Activated B cell treated with CpG ODN at 0.5 μM for 24 hours (primary cell): ENCODE data around the gene ZNF431. TPM values are rescaled to one million over a fixed set of nuclear protein-coding genes. Genes with fewer than 3 reads are reported as not detected.
A peak's percentile ranks its signal among the peaks of the same experiment; 100 is the strongest.

Source experiments
- ATAC-seq: fragments of 200-7000 bp; cut with Tn5 transposase; one replicate; pipeline ENCODE4 v1.10.0; 2021; ENCODE audit warnings: low read depth, mild to moderate bottlenecking, moderate library complexity
- CTCF ChIA-PET: fragments of 350-600 bp; sonication (Branson Sonifier 250); formaldehyde crosslinking; loops from one replicate; lab custom pipeline; 2021; ENCODE audit warnings: antibody characterized with exemption; lab: Charles Lee
- POLR2A ChIA-PET: fragments of 350-600 bp; sonication (Branson Sonifier 250); formaldehyde crosslinking; loops from one replicate; lab custom pipeline; 2021; ENCODE audit warnings: antibody characterized with exemption; lab: Charles Lee
- DNase-seq: peaks from one replicate; pipeline ENCODE4 v3.0.0; 2022
- H3K27ac Mint-ChIP-seq: one replicate; pipeline ENCODE4 v1.8.0; 2020; ENCODE audit warnings: mixed read lengths
- H3K27me3 Mint-ChIP-seq: one replicate; pipeline ENCODE4 v1.8.0; 2021; ENCODE audit warnings: mixed read lengths
- H3K36me3 Mint-ChIP-seq: one replicate; pipeline ENCODE4 v1.8.0; 2021; ENCODE audit warnings: low read depth, mixed read lengths
- H3K4me1 Mint-ChIP-seq: one replicate; pipeline ENCODE4 v1.8.0; 2021; ENCODE audit warnings: mixed read lengths
- H3K4me3 Mint-ChIP-seq: one replicate; pipeline ENCODE4 v1.8.0; 2020; ENCODE audit warnings: mild to moderate bottlenecking, mixed read lengths
- H3K9me3 Mint-ChIP-seq: one replicate; pipeline ENCODE4 v1.8.0; 2020; ENCODE audit warnings: mixed read lengths
- intact Hi-C: fragments of 100-400 bp; cut with micrococcal nuclease; formaldehyde crosslinking; loops from one replicate; pipeline ENCODE4 v1.15.1; 2024
- total RNA-seq: library from RNA; stranded (reverse); gene quantifications from 2 replicates; pipeline ENCODE4 v1.2.3, GENCODE V29; 2022
- TF ChIP-seq, protein P1 (sequence below): fragments of 200-600 bp; IDR thresholded peaks from one replicate; pipeline ENCODE4 v1.8.0; 2022; ENCODE audit warnings: antibody characterized with exemption, mild to moderate bottlenecking

The ZNF431 gene
- 33.2 and 34.9 TPM in 2 replicates for total RNA-seq

DNA sequence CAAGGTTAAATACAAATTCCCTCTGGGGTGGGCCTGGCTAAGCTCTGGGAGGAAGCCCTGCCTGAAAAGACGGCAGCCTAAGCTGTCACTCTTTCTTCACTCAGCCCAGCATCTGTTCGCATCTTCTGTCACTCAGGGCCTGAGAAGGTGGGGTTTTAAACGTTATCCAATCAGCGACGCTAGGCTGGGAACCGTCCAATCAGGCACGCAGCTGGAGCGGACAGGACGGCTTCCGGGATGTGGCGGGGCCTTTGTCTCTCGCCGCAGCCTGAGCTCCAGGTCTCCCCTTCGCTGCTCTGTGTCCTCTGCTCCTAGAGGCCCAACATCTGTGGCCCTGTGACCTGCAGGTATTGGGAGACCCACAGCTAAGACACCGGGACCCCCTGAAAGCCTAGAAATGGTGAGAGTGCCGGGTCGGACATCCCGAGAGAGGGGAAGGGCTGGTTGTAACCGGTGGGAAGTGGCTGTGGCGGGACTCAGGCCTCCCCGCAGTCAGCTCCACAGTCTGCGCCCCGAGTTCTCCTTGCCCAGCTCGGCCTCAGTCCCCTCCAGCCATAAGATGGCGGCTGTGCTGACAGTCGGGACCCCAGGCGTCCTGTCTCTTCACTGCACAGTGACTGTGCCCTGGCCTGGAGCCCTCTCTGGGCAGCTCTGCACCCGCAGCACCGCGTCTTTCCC is at the start of gene ZNF431:
TSS of gene ZNF431 (plus strand) at position 254 of the 678 bp plus-strand sequence. CDS start at position 398, 144 bp downstream.
- ChIA-PET CTCF (no interaction called here), POLR2A (interaction anchor here (0.6 to 2.4 kb wide), 27 partner anchors 21 to 1103 kb away, joined by 3 to 15 read pairs (median 4); partner anchors contain the start of genes ZNF100, ZNF429, ZNF430 and ZNF493)
- H3K4me3 Mint-ChIP-seq = peak within 1 kb of the TSS; percentile 100
- peak; percentile 73 for DNase-seq
- H3K36me3 Mint-ChIP-seq = peaks cover 42% of the 10 kb centered on the region
- intact Hi-C loops = loop anchor here (1.0 to 10.0 kb wide), 12 partner anchors 59 to 717 kb away; partner anchors contain the start of genes ZNF100, ZNF43, ZNF430 and ZNF493
- H3K9me3 Mint-ChIP-seq = no peaks in the 10 kb centered on the region
- TF ChIP-seq, protein P1, sequence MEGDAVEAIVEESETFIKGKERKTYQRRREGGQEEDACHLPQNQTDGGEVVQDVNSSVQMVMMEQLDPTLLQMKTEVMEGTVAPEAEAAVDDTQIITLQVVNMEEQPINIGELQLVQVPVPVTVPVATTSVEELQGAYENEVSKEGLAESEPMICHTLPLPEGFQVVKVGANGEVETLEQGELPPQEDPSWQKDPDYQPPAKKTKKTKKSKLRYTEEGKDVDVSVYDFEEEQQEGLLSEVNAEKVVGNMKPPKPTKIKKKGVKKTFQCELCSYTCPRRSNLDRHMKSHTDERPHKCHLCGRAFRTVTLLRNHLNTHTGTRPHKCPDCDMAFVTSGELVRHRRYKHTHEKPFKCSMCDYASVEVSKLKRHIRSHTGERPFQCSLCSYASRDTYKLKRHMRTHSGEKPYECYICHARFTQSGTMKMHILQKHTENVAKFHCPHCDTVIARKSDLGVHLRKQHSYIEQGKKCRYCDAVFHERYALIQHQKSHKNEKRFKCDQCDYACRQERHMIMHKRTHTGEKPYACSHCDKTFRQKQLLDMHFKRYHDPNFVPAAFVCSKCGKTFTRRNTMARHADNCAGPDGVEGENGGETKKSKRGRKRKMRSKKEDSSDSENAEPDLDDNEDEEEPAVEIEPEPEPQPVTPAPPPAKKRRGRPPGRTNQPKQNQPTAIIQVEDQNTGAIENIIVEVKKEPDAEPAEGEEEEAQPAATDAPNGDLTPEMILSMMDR = no peak
- H3K27me3 Mint-ChIP-seq = no peaks in the 10 kb centered on the region
- peak within 1 kb of the TSS; percentile 98 for H3K27ac Mint-ChIP-seq
- H3K4me1 Mint-ChIP-seq = peaks cover 32% of the 10 kb centered on the region
- ATAC-seq = peak; percentile 99

- DNase-seq (no peak), ATAC-seq (no peak)
- Mint-ChIP-seq H3K27me3 (no peaks in the 10 kb centered on the region), H3K9me3 (no peaks in the 10 kb centered on the region), H3K4me1 (no peaks in the 10 kb centered on the region), H3K27ac (no peak overlapping the region), H3K36me3 (peaks cover 7% of the 10 kb centered on the region), H3K4me3 (no peak overlapping the region)
- POLR2A ChIA-PET = no interaction called here
- TF ChIP-seq, protein P1 = no peak
- intact Hi-C loops = no loop called here
- CTCF ChIA-PET = no interaction called here
These were observed 49.7 kb upstream of the ZNF431 start for GRCh38 chr19:21092109-21092508.

- intact Hi-C loops = no loop called here
- CTCF ChIA-PET = no interaction called here
- TF ChIP-seq, protein P1 = no peak
- Mint-ChIP-seq H3K4me3 (no peak overlapping the region), H3K9me3 (no peaks in the 10 kb centered on the region), H3K4me1 (no peaks in the 10 kb centered on the region), H3K36me3 (peaks cover 14% of the 10 kb centered on the region), H3K27me3 (no peaks in the 10 kb centered on the region), H3K27ac (no peak overlapping the region)
- POLR2A ChIA-PET = no interaction called here
- no peak for ATAC-seq
- no peak for DNase-seq
These were observed 47.4 kb upstream of the ZNF431 start for GRCh38 chr19:21094347-21095025.

DNA sequence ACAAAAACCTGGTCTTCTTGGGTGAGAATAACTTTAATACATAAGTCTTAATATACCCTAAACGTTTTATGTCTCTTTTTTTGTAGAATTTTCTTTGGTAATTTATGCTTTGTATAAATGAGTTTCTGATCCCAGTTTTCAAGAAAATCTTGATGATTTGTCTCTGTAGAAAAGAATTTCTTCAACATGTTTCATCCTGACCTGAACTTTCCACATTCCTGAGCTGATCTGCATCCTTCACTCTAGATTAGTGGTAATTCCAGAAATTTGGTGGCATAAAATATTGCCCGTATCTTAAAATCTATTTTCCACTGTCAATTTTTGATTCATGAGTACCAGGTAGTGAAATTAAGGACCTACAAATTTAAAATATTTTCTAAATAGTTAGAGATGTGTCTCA is 43.5 kb upstream of the ZNF431 start:
- no peak overlapping the region for H3K27ac Mint-ChIP-seq
- ATAC-seq = no peak
- DNase-seq = no peak
- ChIA-PET CTCF (no interaction called here), POLR2A (no interaction called here)
- no peaks in the 10 kb centered on the region for H3K27me3 Mint-ChIP-seq
- no peak overlapping the region for H3K4me3 Mint-ChIP-seq
- no peaks in the 10 kb centered on the region for H3K4me1 Mint-ChIP-seq
- intact Hi-C loops = no loop called here
- no peaks in the 10 kb centered on the region for H3K9me3 Mint-ChIP-seq
- TF ChIP-seq, protein P1 = no peak
- peaks cover 23% of the 10 kb centered on the region for H3K36me3 Mint-ChIP-seq

DNA sequence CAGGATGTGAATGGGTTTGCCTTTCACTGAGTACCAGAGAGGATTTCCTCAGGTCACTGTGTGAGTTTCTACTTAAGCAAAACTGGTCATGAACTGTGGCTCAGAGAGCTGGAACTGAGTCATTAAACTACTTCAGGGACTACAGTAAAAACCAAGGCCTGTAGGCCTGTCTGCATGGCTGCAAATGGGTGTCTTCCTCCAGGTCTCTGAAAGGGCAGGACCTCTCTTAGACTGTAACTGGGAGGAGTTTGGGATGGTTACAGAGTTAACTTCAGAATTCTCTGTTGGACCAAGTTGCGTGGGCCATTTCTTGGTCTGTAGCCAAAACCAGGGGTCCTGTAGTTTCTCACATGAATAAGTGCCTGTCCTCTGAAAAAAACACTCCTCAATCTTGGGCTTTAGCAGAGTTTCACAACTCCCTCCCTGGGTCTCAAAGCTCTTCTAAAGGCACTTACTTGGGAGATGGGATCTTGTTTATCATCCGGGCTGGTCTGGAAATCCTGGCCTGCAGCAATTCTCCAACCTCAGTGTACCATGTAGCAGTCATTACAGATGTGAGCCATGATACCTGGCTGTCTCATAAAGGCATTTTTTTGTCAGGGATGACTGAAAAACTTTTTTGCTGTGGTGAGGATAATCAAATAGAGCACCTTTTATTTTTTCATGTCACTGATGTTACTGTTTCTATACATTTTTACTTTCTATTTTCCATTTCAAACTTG is 40.2 kb upstream of the ZNF431 start:
- peaks cover 23% of the 10 kb centered on the region for H3K36me3 Mint-ChIP-seq
- CTCF ChIA-PET = no interaction called here

More for the DNA sequence above, 40.2 kb upstream of the ZNF431 start:
- no peak for ATAC-seq
- no peak for DNase-seq
- Mint-ChIP-seq H3K9me3 (no peaks in the 10 kb centered on the region), H3K4me3 (no peak overlapping the region), H3K27me3 (no peaks in the 10 kb centered on the region), H3K4me1 (no peaks in the 10 kb centered on the region), H3K27ac (no peak overlapping the region)
- TF ChIP-seq, protein P1 = no peak
- intact Hi-C loops = no loop called here
- POLR2A ChIA-PET = no interaction called here
